Astrocyte (in vitro differentiated cells and primary cell): ENCODE measurements around the gene AADAT.

Experiments
- EZH2 ChIP-seq: IDR thresholded peaks from 2 replicates; pipeline ENCODE4 v1.6.1; 2012; ENCODE audit warnings: mild to moderate bottlenecking, low read length, inconsistent platforms; ENCODE audit not compliant: insufficient read depth
- TF ChIP-seq, protein P1 (sequence below): IDR thresholded peaks from 2 replicates; pipeline ENCODE4 v1.5.1; 2011; ENCODE audit warnings: low read depth, mild to moderate bottlenecking, inconsistent platforms, low read length, moderate library complexity; ENCODE audit not compliant: insufficient read depth

DNA sequence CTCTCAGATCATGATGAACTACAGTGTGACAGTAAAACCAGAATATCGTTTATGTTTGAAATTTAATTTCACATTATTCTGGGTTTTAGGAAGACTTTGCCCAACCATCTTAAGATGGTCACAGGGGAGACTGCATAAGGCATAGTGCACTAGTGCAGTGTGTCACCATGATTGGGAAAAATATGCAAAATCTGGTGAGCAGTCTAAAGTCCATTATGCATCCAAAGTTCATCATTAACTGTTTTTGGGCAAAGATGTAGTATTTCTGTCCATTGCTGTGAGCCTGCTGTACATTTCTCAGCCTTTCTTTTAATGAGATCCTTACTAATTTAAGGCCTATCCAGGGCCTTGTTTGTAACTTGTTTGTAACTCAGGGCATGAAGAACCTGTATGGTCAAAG, 52.3 kb downstream of the AADAT start:
- TF ChIP-seq, protein P1, sequence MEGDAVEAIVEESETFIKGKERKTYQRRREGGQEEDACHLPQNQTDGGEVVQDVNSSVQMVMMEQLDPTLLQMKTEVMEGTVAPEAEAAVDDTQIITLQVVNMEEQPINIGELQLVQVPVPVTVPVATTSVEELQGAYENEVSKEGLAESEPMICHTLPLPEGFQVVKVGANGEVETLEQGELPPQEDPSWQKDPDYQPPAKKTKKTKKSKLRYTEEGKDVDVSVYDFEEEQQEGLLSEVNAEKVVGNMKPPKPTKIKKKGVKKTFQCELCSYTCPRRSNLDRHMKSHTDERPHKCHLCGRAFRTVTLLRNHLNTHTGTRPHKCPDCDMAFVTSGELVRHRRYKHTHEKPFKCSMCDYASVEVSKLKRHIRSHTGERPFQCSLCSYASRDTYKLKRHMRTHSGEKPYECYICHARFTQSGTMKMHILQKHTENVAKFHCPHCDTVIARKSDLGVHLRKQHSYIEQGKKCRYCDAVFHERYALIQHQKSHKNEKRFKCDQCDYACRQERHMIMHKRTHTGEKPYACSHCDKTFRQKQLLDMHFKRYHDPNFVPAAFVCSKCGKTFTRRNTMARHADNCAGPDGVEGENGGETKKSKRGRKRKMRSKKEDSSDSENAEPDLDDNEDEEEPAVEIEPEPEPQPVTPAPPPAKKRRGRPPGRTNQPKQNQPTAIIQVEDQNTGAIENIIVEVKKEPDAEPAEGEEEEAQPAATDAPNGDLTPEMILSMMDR, result no peak
- no peak for TF ChIP-seq EZH2
